T-helper 2 cell (primary cell): ENCODE data around the gene PDE2A.

Experiments
- DNase-seq, 5 experiments: peaks; one replicate each; pipeline versions ENCODE4 v3.0.0 to v3.0.0-alpha.2; 2012 to 2022

The PDE2A gene

DNA sequence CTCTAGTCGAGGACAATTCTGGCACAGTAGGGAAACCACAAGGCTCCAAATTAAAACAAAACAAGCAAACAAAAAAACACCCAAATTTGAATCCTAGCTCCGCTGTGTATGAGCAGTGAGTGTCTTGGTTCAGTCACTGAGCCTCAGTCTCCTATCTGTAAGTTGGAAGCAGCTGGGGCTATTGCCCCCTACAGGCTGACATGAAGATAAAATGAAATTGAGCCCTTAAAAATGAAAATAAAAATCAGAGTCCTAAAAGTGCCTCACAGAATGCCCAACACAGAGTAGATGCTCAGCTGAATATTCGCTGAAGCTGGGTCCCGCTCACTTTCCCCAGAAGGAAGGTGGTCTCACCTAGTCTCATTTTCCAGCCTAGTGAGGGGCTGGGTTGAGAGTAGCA is 65.2 kb downstream of the PDE2A start:
- peak in 1 of 5 experiments; percentile 63 for DNase-seq

DNA sequence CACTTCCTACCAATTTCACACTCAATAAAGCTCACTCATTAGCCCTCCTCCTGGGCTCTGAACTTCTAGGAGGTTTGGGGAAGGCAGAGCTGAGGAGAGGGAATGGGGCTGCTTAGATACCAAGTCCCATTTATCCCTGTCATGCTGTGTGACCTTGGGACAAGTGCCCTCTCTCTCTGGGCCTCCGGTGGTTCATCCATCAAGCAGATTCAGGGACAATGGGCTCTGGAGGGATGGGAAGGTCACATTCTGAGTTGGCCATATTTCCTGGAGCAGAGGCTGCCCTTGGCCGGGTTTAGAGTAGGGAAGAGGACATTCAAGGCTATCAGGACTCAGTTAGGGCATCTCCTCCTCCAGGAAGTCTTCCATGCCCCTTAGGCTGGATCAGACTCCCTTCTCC is 66.7 kb downstream of the PDE2A start:
- no peak for DNase-seq

DNA sequence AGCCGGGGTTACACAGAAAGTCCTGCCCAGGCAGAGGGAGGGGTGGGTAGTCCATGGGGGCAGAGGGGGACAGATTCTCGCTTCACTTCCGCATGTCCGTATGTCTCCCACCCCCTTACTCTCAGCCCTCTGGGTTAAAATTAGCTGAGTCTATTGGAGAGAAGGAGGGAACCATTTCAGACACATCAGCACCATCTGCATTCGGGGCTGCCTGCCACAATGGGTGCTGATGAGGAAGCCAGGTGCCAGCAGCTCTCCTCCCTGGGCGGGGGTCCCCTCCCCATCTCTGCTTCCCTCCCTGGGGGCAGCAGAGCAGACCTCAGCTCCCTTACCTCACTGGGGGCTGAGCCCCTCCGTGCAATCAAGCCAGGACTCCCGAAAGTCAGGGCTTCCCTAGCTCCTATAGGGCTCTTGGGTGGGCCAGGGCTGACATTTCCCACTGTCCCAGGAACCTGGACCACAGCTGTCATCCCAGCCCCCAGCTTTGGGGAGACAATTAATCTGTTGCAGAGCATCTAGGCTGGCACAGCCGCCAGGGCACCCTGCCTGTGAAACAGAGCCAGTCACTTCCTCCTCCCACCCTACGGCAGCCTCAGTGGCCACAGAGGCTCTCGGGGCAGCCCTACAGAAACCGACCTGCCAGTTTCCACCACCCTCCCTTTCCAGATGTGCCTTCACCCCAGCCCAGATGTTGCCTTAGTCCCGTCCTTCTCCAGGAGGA is 67.3 kb downstream of the PDE2A start:
- DNase-seq: no peak

DNA sequence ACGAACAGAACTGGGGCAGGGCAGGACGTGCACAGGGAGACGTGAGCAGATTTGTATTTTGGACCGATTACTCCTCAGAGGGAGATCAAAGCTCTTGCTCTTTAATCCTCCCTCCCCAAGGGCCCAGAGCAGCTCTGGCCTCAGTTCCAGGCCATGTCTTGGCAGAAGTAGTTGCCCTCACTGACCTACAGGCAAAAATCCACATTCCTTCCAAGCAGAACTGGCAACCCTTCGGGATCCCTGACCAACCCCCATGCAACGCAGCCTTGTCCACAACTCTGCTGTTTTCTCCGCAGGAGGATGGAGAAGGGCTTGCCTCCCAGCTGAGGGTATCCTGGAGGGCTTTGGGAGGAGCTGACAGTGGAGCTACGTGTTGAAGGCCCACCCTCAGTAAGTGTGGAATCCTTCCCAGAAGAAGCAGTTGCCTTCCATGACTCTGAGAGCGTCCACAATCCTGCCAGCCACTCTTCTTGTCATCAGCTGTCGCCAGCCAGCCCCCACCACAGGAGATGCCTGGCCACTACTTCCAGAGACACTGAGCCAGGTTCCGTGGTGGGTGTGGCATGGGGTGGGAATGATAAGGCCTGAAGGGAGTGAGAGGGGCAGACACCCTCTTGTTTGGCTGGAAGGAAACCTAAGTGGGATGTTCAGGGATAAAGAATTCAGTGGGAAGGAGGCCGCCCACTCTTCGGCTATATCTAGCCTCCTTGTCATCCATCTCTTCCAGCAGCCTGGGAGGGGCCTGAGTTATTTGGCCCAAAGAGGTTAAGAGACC is 68.1 kb downstream of the PDE2A start:
- DNase-seq: no peak

DNA sequence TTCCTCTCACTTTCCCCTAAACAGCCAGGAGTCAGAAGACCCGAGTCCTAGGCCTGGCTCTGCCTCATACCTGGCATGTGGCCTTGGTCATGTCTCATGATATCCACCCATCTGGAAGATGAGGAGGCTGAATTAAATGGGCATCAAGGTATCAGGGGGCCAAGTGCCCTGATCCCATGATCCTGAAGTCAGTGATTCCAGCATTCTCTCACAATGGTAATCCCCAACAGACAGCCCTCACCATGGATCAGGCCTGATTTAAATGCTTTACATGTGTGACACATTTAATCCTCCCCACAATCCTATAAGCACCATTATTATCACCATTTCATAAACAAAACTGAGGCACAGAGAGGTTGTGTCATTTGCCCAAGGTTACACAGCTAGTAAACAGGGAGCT is 70.0 kb downstream of the PDE2A start:
- DNase-seq: no peak

DNA sequence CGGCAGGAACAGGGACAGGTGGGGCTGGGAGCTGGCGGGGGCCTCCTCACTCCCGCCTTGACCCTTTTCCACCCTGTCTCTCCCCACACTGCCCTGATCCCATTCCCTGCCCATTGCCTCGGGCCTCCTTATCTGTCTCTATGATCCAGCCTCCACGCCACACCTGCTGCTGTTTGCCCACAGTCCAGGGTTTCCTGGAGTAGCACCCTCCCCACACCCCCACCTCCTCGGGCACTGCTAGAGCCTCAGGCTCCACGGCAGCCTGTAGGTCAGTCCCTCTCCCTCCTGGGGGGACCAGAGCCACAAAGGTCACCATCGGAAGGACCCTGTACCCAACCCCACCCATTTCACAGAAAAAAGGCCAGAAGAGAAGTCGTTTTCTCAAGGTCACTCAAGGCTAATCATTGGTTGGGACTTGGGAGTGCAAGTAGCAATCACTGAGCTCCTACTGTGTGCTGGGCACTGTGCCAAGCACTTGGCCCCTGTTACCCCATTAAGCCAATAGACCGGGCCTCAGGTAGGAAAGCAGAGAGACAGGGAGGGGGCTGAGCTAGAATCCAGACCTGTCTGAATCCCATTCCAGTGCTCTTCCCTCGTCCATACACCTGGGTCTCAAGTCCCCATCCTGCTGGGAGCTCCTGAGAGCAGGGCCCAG is 71.8 kb downstream of the PDE2A start:
- DNase-seq: no peak

DNA sequence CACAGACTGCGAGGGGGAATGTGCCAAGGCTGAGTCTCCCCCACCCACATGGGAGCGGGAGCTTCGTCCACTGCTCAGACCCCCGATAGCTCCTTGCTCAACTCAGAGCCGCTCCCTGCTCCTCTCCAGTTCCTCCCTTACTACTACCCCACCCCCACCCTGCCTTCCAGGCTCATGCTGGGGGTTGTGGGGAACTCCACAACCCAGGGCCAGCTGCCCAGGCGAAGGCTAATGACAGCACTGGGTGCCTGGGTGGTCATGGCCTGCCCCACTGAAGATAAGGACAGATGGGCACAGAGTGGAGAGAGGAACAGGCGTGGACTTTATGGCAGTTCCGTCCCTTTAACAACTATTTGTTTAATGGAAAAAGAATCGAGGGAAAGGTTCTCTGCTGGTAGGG is 73.7 kb downstream of the PDE2A start:
- no peak for DNase-seq

DNA sequence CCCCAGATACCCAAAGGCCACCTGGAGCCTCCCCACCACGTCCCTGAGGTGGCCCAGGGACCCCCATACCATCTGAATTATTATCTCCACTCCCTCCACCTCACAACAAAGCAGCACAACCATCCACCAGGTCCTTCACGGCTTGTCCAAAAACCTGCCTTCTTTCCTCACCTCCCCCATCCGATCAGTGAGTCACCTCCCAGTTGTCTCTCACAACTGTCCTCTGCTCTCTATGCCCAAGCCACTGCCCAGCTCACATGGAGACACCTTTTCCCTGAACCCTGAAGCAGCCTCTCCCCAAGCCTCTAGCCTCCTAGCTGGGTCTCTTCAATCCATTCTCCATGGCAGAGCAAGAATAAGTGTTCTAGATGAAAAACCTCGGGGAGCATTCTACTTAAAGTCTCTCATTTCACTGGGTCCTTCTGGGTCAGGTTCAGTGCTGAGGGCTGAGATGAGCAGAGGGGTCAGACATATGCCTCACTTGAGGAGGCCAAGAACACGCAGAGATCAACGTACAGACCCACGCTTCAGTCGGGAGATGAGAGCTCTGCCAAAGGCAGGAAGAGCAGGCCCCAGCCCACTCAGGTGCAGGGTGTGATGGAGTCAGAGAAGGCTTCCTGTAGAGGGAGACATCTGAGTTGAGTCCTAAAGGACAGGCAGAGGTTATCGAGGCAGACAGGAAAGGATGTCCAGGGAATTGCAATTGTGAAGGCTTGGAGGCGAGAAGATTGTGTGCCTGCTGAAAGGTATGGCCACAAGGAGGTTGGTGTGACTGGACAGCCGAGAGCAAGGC is 74.7 kb downstream of the PDE2A start:
- no peak for DNase-seq

DNA sequence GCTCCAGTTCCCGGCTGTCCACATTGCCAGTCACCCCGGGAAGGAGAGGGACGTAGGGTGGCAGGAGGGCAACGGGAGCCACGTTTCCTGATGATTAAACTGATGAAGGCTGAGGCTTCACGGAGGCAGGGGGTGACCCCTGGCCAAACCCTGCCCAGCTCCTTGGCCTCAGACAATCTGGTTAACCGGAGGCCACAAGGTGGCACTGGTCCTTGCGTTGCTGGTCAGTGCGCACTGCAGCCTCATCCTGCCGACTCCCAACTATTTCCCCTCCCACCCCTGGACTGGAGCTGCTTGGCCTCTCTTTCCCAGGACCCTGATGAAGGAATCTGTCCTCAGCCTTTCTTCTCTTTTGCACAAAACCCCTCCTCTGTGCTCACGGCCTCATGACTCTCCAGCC is 75.3 kb downstream of the PDE2A start:
- DNase-seq: no peak

DNA sequence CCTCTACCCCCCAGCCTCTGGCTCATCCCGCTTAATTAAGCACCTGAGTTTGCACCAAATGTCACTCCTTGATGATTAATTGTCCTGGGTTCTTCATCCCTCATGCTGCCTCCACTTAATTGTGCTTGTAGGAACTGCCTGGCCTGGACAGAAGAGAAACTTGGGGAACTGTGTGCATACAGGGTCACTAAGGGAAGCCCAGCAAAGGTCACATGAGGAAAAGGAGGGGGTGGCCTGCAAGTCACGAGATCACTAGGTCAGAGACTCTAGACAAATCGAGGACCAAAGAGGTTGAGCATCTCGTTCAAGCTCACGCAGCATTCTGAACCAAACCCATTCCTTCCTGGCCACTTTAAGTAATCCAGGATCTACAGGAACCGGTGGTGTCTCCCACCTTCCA is 75.8 kb downstream of the PDE2A start:
- no peak for DNase-seq

DNA sequence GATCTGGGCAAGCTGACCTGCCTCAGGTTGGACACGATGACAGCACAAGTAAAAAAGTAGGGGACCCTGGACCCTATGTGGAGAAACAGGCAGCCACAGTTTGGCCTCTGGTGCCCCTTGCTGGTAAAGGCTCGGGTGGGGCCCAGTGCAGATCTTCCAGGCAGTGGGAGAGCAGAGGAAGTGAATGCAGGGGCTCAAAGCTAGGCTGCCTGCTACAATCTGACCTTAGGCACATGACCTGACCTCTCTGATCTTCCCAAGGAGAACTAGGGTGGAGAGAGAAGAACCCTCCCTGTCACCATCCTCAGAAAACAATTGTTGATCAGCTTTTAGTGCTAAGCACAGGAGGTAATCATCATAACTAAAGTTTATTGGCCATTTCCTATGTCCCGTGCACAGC is 76.5 kb downstream of the PDE2A start:
- DNase-seq: no peak

DNA sequence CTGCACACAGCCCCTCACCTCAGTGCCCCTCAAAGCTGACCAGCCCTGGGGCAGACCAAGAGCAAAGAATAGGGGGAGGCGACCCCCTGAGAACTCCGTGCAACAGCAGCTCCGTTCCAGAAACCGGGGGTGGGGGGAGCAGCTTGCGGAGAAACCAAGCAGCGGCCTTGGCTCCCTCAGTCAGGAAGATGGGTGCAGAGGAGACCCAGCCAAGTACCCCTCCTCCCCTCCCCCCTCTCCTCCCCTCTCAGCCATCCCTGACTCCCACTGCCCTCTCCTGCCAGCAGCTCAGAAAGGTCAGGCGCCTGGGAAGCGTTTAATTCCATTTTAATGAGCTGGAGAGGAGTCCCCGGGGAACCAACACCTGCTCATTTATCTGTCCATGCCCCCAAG is 78.9 kb downstream of the PDE2A start:
- no peak for DNase-seq

DNA sequence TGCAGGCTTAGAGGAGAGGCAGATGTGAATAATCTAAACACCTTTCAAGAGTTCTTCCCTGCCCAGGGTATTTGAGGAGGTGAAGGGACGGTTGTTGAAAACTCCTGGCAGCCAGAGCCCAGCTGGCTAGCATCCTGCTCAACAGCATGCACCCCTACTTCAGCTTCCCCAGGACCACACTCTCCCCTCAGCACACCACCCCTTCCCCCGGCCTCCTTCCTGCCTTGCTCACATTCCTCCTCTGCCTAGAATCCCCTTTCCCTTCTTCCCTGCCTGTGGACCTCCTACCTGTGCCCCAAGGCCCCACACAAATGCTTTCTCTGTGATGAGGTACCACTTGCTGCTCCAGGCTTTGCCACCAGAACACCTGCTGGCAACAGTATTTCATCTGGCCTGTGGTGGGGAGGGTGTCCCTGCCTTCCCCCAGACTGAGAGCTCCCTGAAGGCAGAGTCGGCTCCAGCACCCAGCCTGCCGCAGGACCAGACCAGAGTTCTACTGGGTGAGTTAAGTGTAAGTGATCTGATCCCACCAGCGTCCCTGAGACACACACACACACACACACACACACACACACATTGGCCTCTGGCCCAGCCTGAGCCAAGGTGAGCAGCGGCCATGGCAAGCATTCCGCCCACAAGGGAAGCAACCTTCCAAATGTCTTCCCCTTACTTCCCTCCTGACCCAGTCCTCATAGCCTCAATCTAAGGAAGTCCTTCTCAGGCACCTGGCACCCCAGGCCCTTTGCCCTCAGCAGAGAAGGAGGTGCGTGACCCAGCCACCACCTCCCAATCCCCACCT is 79.5 kb downstream of the PDE2A start:
- DNase-seq: no peak

DNA sequence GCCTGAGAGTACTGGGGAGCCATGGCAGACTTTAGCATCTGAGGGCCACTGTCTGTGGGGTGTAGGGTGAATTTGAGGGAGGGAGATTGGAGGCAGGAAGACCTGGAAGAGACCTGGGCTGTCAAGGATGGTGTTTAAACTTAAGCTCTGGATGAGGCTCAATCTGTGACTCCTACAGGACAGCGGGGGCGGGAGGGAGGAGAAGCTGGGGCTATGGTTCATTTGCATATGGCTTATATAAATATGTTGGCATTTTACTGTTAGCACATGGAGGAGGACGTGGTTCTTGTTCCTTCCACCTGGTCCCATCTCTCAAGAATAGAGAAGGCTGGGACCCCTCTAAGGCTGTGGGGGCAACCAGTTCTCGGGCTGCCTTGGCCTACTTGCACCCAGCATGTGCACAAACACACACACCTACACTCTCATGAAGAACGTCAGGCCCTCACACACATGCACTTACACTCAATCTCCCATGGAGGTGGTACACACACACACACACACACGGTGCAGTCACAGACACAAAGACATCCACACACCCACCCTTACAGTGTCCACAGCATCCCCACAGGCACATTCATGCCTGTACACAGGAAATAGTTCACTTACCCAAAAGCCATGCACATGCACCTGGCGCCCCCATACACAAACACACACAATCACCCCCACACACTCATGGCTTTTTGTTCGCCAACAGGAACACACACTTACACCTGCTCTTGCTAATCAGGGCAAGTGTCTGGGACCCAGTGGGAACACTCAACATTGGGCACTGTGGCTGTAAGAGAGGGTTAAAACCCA is 81.3 kb downstream of the PDE2A start:
- DNase-seq: no peak

DNA sequence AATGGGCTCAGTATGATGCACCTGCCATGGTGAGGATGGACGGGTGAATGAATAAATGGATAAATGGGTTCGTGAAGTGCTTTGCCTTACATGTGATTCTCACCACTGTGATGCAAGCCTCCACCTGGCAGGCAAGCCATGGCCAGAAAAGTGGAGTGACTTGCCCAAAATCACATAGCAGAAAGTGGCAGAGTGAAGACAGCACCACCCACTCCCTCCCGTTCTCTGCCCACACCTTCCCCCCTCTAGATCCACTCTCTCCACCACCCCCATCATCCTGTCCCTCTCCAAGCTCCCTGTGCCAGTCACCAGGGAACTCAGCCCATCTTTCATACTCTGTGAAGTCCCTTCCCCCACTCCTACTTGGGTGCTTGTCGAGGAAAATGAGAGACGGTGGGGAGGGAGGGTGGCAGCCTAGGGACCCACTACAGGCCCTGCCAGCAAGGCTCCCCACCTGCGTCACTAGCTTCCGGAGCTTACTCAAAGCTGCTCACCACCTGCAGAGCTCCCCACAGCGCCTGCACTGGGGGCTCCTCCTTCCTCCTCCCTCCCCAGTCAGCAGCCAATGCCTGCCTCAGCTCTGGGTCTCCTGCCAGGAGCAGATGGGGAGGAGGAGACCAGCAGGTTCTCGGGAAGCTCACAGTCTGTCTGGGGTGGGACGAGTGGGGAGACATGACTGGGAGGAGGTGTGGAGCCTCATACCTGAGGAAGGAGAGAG is 82.3 kb downstream of the PDE2A start:
- peak in 3 of 5 experiments; percentile 30 to 92 (median 59) for DNase-seq

DNA sequence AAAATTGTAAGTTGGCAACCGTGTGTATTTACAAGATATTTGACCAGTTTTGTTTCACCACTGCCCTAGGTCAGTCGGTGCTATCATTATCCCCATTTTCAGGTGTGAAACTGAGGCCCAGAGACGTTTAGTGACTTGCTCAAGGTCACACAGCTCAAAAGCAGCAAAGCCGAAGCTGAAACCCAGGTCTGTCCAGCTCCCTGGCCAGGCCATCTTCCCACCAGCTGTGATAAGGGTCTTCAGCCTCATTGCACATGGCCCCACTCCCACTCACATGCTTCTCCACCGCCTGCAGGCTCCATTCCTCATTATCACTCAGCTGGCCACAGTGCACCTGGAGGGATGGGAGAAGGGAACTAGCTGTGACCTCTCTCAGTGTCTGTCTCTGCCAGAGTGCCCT is 83.2 kb downstream of the PDE2A start:
- DNase-seq: no peak

DNA sequence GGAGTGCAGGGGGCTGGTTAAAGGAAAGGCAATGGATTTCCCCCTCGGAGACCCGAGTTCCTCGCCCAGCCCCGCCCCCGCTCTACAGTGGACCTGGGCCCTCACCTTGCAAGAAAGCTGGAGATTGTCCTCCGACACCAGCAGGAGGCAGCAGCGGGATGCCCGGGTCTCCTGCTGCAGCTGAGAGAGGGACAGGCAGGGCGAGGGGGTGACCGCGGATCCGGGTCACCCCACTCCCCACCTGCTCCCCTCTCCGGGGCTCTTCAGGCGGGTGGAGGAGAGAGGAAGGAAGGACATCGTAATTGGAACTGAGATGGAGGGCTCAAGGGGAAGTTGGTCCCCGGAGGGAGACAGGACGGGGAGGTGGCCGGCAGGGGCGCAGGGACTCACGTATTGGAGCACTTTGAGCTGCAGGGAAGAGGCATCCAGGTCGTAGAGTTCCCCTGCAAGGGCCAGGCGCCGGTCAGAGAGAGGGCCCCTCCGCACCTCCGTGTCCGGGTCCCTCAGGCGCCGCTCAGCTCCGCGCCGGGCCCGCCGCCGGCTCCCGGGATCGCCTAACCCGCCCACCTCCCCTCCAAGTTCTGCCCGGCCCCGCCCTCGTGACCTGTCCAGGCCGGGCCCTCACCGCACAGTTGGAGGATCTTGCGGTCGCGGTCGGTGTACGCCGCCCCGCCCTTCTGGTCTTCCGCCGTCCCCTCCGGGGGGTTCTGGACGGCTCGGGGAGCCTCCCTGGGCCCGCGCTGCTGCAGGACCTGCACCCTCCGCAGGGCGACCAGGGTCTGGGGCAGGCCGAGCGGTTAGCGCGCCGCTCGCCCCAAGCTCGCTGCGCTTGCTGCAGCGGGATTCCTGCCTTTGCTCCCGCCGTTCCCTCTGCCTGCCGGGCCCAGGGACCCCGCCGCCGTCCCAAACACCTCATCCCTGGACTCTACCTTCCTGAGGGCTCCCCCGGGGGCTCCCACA is 84.1 kb downstream of the PDE2A start:
- peak in 4 of 5 experiments; percentile 17 to 70 (median 26) for DNase-seq

DNA sequence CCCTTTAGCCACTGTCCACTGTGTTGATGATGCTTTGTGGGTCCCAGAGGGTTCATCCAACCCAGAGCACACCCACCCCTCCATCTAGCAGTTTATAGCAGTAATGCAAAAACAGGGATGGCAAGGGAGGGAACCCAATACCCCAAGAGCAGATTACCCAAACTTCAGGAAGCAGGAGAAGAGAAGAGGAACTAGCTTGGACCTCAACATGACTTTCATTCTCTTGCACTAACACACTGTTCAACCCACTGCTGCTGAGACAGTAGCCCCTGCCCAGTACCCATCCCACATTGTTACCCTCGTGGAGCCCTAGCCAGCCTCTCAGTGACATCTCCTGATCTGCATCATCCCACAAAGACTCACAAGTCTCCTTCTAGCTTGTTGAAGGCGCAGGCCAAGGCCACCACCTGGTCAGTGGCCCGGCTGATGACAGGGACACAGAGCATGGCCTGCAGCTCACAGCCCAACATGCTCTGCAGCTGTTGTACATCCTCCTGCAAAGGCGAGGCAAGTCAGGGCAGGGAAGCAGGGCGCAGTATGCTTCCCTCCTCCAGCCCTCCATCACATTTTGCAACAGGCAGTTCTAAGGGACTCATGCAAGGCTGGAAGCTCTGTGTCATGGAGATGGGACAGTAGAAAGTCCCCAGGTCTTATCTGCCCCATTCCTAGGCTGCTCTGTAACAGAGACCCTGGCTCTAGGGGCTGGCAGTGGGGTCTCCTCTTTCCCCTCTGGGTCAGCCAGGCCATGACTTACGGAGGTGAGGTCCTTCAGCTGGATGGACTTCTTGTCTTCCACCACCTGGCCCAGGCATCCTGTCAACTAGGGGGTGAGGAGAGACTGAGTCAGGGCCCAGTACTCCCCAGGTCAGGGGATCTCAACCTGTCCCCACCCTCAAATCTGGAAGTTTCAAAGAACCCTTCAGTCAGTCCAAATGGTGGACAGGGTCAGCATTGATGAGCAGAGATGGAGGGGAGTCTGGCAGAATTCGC is 85.5 kb downstream of the PDE2A start:
- no peak for DNase-seq
